HepG2 (cell line): ENCODE results near the gene AJM1. TPM values are rescaled to one million over a fixed set of nuclear protein-coding genes. Genes with fewer than 3 reads are reported as not detected.
A peak's percentile ranks its signal among the peaks of the same experiment; 100 is the strongest.

ENCODE experiments used
- ARID3A ChIP-seq: IDR thresholded peaks from 2 replicates; pipeline ENCODE4 v1.6.1; 2012; ENCODE audit warnings: low read depth, low read length, improper control_type of control experiment
- ARID4A ChIP-seq: sonication (generic); formaldehyde crosslinking; IDR thresholded peaks from 2 replicates; pipeline ENCODE4 v1.5.0; 2020; ENCODE audit warnings: mild to moderate bottlenecking, missing genetic modification reagents, borderline replicate concordance
- BRF2 ChIP-seq: sonication (generic); formaldehyde crosslinking; IDR thresholded peaks from 2 replicates; pipeline ENCODE4 v1.8.1; 2022; ENCODE audit warnings: mild to moderate bottlenecking, missing genetic modification reagents
- FOXP1 ChIP-seq, 2 experiments: fragments of 450-650 bp in 1 of 2; IDR thresholded peaks; 2 replicates each; pipeline ENCODE4 v1.6.1; 2017 to 2018; ENCODE audit warnings: antibody characterized with exemption in 1 of 2
- HOMEZ ChIP-seq: IDR thresholded peaks from 2 replicates; pipeline ENCODE4 v1.6.1; 2016; ENCODE audit warnings: low read depth
- IRX3 ChIP-seq: sonication (generic); formaldehyde crosslinking; IDR thresholded peaks from 2 replicates; pipeline ENCODE4 v1.8.1; 2023; ENCODE audit warnings: mild to moderate bottlenecking, low read depth, missing genetic modification reagents, borderline replicate concordance
- MXD4 ChIP-seq: IDR thresholded peaks from 2 replicates; pipeline ENCODE4 v1.6.1; 2016; ENCODE audit warnings: mild to moderate bottlenecking, missing biosample characterization, missing genetic modification reagents
- REXO4 ChIP-seq: sonication (generic); formaldehyde crosslinking; IDR thresholded peaks from 2 replicates; pipeline ENCODE4 v1.8.0; 2022; ENCODE audit warnings: missing genetic modification reagents, mild to moderate bottlenecking, borderline replicate concordance
- SALL1 ChIP-seq: sonication (generic); formaldehyde crosslinking; IDR thresholded peaks from 2 replicates; pipeline ENCODE4 v1.8.0; 2022; ENCODE audit warnings: mild to moderate bottlenecking, missing genetic modification reagents
- SMAD1 ChIP-seq: sonication (generic); formaldehyde crosslinking; IDR thresholded peaks from 2 replicates; pipeline ENCODE4 v1.4.0; 2020; ENCODE audit warnings: missing genetic modification reagents, low read depth, mild to moderate bottlenecking, borderline replicate concordance
- SP4 ChIP-seq: sonication (generic); formaldehyde crosslinking; IDR thresholded peaks from 2 replicates; pipeline ENCODE4 v1.8.1; 2023; ENCODE audit warnings: mild to moderate bottlenecking, missing genetic modification reagents
- ZBTB34 ChIP-seq: sonication (generic); formaldehyde crosslinking; IDR thresholded peaks from 2 replicates; pipeline ENCODE4 v1.8.0; 2022; ENCODE audit warnings: mild to moderate bottlenecking, missing genetic modification reagents
- ZNF160 ChIP-seq: sonication (generic); formaldehyde crosslinking; IDR thresholded peaks from 2 replicates; pipeline ENCODE4 v1.8.0; 2022; ENCODE audit warnings: mild to moderate bottlenecking, inconsistent platforms, missing genetic modification reagents
- ZNF180 ChIP-seq: sonication (generic); formaldehyde crosslinking; IDR thresholded peaks from 2 replicates; pipeline ENCODE4 v1.4.0; 2020; ENCODE audit warnings: low read depth, missing genetic modification reagents, borderline replicate concordance
- ZNF691 ChIP-seq: sonication (generic); formaldehyde crosslinking; IDR thresholded peaks from 2 replicates; pipeline ENCODE4 v1.4.0; 2020; ENCODE audit warnings: missing genetic modification reagents, low read depth, mild to moderate bottlenecking, borderline replicate concordance
- ZNF7 ChIP-seq: IDR thresholded peaks from 2 replicates; pipeline ENCODE4 v1.6.1; 2016; ENCODE audit warnings: missing biosample characterization, missing genetic modification reagents
- ZNF775 ChIP-seq: sonication (generic); formaldehyde crosslinking; IDR thresholded peaks from 2 replicates; pipeline ENCODE4 v1.4.0; 2020; ENCODE audit warnings: missing genetic modification reagents, mild to moderate bottlenecking, moderate library complexity, borderline replicate concordance
- ZNF878 ChIP-seq: sonication (generic); formaldehyde crosslinking; IDR thresholded peaks from 2 replicates; pipeline ENCODE4 v1.8.1; 2023; ENCODE audit warnings: mild to moderate bottlenecking, missing genetic modification reagents, moderate library complexity
- polyA plus RNA-seq, 8 experiments: library from polyadenylated mRNA; depleted of rRNA in 3 of 8; stranded (reverse) in 7 of 8; unstranded in 1 of 8; fragments of >200 nt; fragmentation: Illumina TruSeq in 4 of 8; extraction: Trizol in 4 of 8; gene quantifications; 2 replicates each; pipeline versions ENCODE4 v1.2.1 to v1.2.3, GENCODE V29; 2011 to 2016; ENCODE audit warnings: low read depth in 4 of 8, missing spikeins in 1 of 8, mixed read lengths in 1 of 8; ENCODE audit not compliant: insufficient read depth in 1 of 8
- total RNA-seq, 5 experiments: library from RNA; depleted of rRNA; stranded (reverse); fragments of >200 nt; fragmentation: Illumina TruSeq; extraction: Trizol; gene quantifications; 2 replicates each; pipeline ENCODE4 v1.2.3, GENCODE V29; 2016; ENCODE audit warnings: low read depth in 1 of 5

Gene AJM1
- total and polyA plus RNA-seq, 2 of the 13 experiments (the other 11 are each of a cell fraction or from before 2014, with no cell fraction given) = 1.1 to 1.2 TPM

GRCh38 chr9:136847826-136848392 lies 5.6 kb downstream of the AJM1 start (continued):
- TF ChIP-seq MXD4 (CRISPR knock-in tag) = peak; percentile 28; the same call in 1 of the 2 replicates
- TF ChIP-seq IRX3 = peak; percentile 73; the same call in 1 of the 2 replicates
- no peak; the same call in 1 of the 2 replicates for TF ChIP-seq SMAD1
- peak; percentile 52; the same call in 1 of the 2 replicates for TF ChIP-seq SALL1 (CRISPR knock-in tag)
- no peak; the same call in 1 of the 2 replicates for TF ChIP-seq ZNF691
- no peak for TF ChIP-seq REXO4 (CRISPR knock-in tag)
- no peak for TF ChIP-seq FOXP1 (IDR thresholded peaks at IDR 0.05)
- no peak for TF ChIP-seq FOXP1 (CRISPR knock-in tag; IDR thresholded peaks at IDR 0.05)
- no peak for TF ChIP-seq HOMEZ (CRISPR knock-in tag)
- peak; percentile 81 for TF ChIP-seq ARID4A (CRISPR knock-in tag)
- TF ChIP-seq ZNF7 (CRISPR knock-in tag) = no peak
- no peak for TF ChIP-seq ARID3A
- TF ChIP-seq ZNF180 (CRISPR knock-in tag) = no peak
- TF ChIP-seq ZNF160 (CRISPR knock-in tag) = peak; percentile 66; the same call in 1 of the 2 replicates
- no peak for TF ChIP-seq SP4 (CRISPR knock-in tag)
- peak; percentile 64 for TF ChIP-seq BRF2
- no peak for TF ChIP-seq ZNF775
- TF ChIP-seq ZBTB34 (CRISPR knock-in tag) = peak; percentile 66; the same call in 1 of the 2 replicates
- no peak for TF ChIP-seq ZNF878 (CRISPR knock-in tag)
